Thymus (tissue), 11 donors: ENCODE data around the gene HSDL2. TPM values are rescaled to one million over a fixed set of nuclear protein-coding genes. Genes with fewer than 3 reads are reported as not detected.

Source experiments
- DNase-seq, 9 donors: peaks; one replicate each; pipeline ENCODE4 v3.0.0-alpha.2; 2013; ENCODE audit warnings: low spot score in 9 of 9, low read depth in 6 of 9, missing footprints in 1 of 9
- H3K27ac ChIP-seq, 2 donors: one replicate each; pipeline ENCODE4 v1.5.1; 2013; ENCODE audit warnings: control low read depth in 1 of 2, low read depth in 1 of 2, low read length in 1 of 2, mild to moderate bottlenecking in 1 of 2, moderate library complexity in 1 of 2
- H3K27me3 ChIP-seq, 2 donors: one replicate each; pipeline ENCODE4 v1.5.1; 2013; ENCODE audit warnings: low read length in 1 of 2; ENCODE audit not compliant: control insufficient read depth in 2 of 2, insufficient read depth in 1 of 2
- H3K36me3 ChIP-seq, 2 donors: one replicate each; pipeline ENCODE4 v1.5.1; 2013; ENCODE audit warnings: low read length in 1 of 2, mild to moderate bottlenecking in 1 of 2, moderate library complexity in 1 of 2; ENCODE audit not compliant: control insufficient read depth in 2 of 2, insufficient read depth in 2 of 2
- H3K4me1 ChIP-seq, 2 donors: one replicate each; pipeline ENCODE4 v1.5.1; 2013; ENCODE audit warnings: low read length in 2 of 2; ENCODE audit not compliant: control insufficient read depth in 2 of 2, insufficient read depth in 2 of 2
- H3K4me3 ChIP-seq, 2 donors: one replicate each; pipeline ENCODE4 v1.5.1; 2013; ENCODE audit warnings: low read length in 2 of 2, control low read depth in 1 of 2, mild to moderate bottlenecking in 1 of 2
- H3K9me3 ChIP-seq, 2 donors: one replicate each; pipeline ENCODE4 v1.5.1; 2013; ENCODE audit warnings: low read length in 1 of 2, mild to moderate bottlenecking in 1 of 2; ENCODE audit not compliant: control insufficient read depth in 2 of 2, insufficient read depth in 1 of 2
- WGBS: extraction: QIAGEN DNeasy Blood & Tissue Kit; methylation state at CpG from one replicate; pipeline ENCODE4 v1.1.7; 2013; 5-methylcytosine and 5-hydroxymethylcytosine counted together
- polyA plus RNA-seq: library from polyadenylated mRNA; stranded (reverse); fragments of 200-250 nt; gene quantifications from one replicate; pipeline ENCODE4 v1.2.3, GENCODE V29; 2013
- total RNA-seq: library from RNA; stranded (reverse); fragments of 120-200 nt; gene quantifications from one replicate; pipeline ENCODE4 v1.2.4, GENCODE V29; 2013
- donor health status: healthy.

HSDL2 gene
- total and polyA plus RNA-seq, 2 donors, result 27.6 to 28.6 TPM

DNA sequence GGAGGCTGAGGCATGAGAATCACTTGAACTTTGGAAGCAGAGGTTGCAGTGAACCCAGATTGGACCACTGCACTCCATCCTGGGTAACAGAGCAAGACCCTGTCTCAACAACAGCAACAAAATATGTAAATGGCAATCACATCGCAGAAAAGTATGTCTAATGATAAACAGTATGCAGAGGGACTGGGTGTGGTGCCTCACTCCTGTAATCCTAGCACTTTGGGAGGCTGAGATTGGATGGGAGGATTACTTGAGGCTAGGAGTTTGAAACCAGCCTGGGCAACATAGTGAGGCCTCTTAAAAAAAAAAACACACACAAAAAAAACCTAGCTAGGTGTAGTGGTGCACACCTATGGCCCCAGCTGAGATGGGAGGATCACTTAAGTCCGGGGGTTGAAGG is 40.3 kb downstream of the HSDL2 start:
- Histone ChIP-seq H3K9me3 (no peaks in the 10 kb centered on the region), H3K36me3 (peaks cover 2 to 3% of the 10 kb centered on the region in 2 donors), H3K4me1 (no peaks in the 10 kb centered on the region), H3K4me3 (no peak overlapping the region), H3K27ac (no peak overlapping the region), H3K27me3 (no peaks in the 10 kb centered on the region)
- no peak for DNase-seq
- 98% methylated on average over 2 of the region's 2 CpGs for WGBS

- Histone ChIP-seq H3K27me3 (no peaks in the 10 kb centered on the region), H3K4me1 (no peaks in the 10 kb centered on the region), H3K9me3 (no peaks in the 10 kb centered on the region), H3K36me3 (peaks cover 2 to 3% of the 10 kb centered on the region in 2 donors), H3K4me3 (no peak overlapping the region), H3K27ac (no peak overlapping the region)
- DNase-seq, result peak in 1 of 9 donors; percentile 5
- 95% methylated on average over 5 of the region's 5 CpGs for WGBS
Measured at GRCh38 chr9:112421771-112422222, 41.9 kb downstream of the HSDL2 start.

GRCh38 chr9:112422417-112423148 is 42.7 kb downstream of the HSDL2 start:
- H3K36me3 ChIP-seq, result peaks cover 2 to 3% of the 10 kb centered on the region in 2 donors
- DNase-seq, result no peak
- H3K4me1 ChIP-seq, result no peaks in the 10 kb centered on the region
- no peaks in the 10 kb centered on the region for H3K9me3 ChIP-seq
- H3K4me3 ChIP-seq, result no peak overlapping the region
- no peaks in the 10 kb centered on the region for H3K27me3 ChIP-seq
- no peak overlapping the region for H3K27ac ChIP-seq
- 95% methylated on average over 3 of the region's 3 CpGs for WGBS

GRCh38 chr9:112430006-112430522 is 50.2 kb downstream of the HSDL2 start:
- 98% methylated on average over 6 of the region's 6 CpGs for WGBS
- no peak overlapping the region for H3K27ac ChIP-seq

DNA sequence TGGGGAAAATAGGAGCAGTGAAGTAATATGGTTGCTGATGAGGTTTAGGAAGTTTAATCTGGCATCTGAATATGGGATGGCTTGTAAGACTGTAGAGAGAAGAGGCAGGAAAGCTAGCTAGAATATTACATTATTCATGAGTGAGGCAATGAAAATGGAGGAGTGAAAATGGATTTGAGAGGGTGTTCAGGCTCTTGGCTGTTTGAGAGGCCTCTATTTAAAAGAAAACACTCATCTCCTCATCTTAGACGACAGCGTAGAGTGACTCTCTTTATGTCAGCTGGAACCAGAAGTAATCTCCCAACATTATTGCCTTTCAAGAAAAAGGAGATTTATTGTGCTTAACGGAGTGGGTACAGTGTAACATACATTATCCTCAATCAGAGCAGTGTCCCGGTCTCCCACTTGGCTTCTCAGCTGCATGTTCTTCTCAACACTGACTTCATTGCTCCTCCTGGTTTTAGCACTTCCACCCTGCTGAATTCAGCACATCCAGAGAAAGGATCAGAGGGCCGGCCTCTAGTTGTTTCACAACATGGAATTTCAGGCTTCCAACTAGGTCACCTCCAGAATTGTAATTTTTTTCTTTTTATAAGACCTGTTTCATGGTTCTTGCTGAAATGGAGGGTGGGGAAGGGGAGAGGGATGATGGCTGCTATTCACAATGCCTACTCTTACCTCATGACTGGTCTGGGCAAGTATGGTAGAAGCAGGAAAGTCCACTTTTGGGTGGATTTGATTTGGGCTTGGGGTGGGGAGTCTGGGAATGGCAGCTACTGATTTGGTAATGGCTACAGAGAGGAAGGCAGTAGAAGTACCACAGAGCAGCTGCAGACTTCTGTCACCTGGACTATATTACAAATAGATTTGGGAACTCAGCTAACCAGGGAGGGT is 53.8 kb downstream of the HSDL2 start:
- H3K27me3 ChIP-seq, result no peaks in the 10 kb centered on the region
- H3K36me3 ChIP-seq, result peaks cover 0 to 3% of the 10 kb centered on the region in 2 donors
- no peak for DNase-seq
- H3K27ac ChIP-seq, result no peak overlapping the region
- no peaks in the 10 kb centered on the region for H3K4me1 ChIP-seq
- 98% methylated on average over 5 of the region's 5 CpGs for WGBS
- H3K9me3 ChIP-seq, result no peaks in the 10 kb centered on the region
- no peak overlapping the region for H3K4me3 ChIP-seq

More at GRCh38 chr9:112430006-112430522, 50.2 kb downstream of the HSDL2 start:
- Histone ChIP-seq H3K36me3 (peaks cover 0 to 3% of the 10 kb centered on the region in 2 donors), H3K4me1 (no peaks in the 10 kb centered on the region), H3K27me3 (no peaks in the 10 kb centered on the region), H3K9me3 (no peaks in the 10 kb centered on the region), H3K4me3 (no peak overlapping the region)
- DNase-seq, result no peak

DNA sequence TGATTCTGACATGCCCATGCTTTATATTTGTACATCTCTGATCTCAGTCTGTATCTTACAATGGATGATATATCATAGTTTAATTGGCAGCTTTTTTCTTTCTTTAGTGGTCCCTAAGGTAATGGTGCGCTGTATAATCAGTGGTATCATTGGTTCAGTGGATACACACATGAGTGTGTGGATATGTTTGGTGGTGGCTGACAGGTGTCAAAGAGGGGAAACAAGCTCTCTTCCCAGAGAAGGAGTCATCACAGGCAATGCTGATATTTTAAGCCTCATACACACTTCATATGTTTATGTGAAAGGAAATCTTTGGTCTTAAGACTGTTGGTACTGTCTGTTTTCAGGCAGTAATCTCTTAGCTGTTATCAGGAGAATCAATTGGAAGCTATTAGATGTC is 54.6 kb downstream of the HSDL2 start:
- WGBS, result 96% methylated on average over 1 of the region's 1 CpG
- Histone ChIP-seq H3K27ac (no peak overlapping the region), H3K4me3 (no peak overlapping the region), H3K27me3 (no peaks in the 10 kb centered on the region), H3K9me3 (no peaks in the 10 kb centered on the region), H3K36me3 (peaks cover 0 to 3% of the 10 kb centered on the region in 2 donors), H3K4me1 (no peaks in the 10 kb centered on the region)
- DNase-seq, result no peak

DNA sequence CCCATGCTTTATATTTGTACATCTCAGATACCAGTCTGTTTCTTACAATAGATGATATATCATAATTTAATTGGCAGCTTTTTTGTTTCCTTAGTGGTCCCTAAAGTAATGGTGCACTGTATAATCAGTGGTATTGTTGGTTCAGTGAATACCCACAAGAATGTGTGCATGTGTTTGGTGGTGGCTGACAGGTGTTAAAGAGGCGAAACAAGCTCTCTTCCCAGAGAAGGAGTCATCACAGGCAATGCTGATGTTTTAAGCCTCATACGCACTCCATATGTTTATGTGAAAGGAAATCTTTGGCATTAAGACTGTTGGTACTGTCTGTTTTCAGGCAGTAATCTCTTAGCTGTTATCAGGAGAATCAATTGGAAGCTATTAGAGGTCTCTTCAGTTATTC is 57.5 kb downstream of the HSDL2 start:
- Histone ChIP-seq H3K36me3 (no peaks in the 10 kb centered on the region), H3K4me3 (no peak overlapping the region), H3K27me3 (no peaks in the 10 kb centered on the region), H3K9me3 (no peaks in the 10 kb centered on the region), H3K27ac (no peak overlapping the region), H3K4me1 (no peaks in the 10 kb centered on the region)
- 97% methylated on average over 2 of the region's 2 CpGs for WGBS
- no peak for DNase-seq

GRCh38 chr9:112439171-112439570 is 59.3 kb downstream of the HSDL2 start:
- Histone ChIP-seq H3K27me3 (no peaks in the 10 kb centered on the region), H3K4me1 (no peaks in the 10 kb centered on the region), H3K27ac (no peak overlapping the region), H3K36me3 (no peaks in the 10 kb centered on the region), H3K9me3 (no peaks in the 10 kb centered on the region), H3K4me3 (no peak overlapping the region)
- DNase-seq, result no peak
- WGBS, result 98% methylated on average over 2 of the region's 2 CpGs

- Histone ChIP-seq H3K27me3 (no peaks in the 10 kb centered on the region), H3K9me3 (no peaks in the 10 kb centered on the region), H3K4me1 (no peaks in the 10 kb centered on the region), H3K36me3 (no peaks in the 10 kb centered on the region), H3K4me3 (no peak overlapping the region), H3K27ac (no peak overlapping the region)
- no peak for DNase-seq
- WGBS, result 100% methylated on average over 2 of the region's 2 CpGs
Measured at GRCh38 chr9:112439825-112440224, 59.9 kb downstream of the HSDL2 start.
